Stimulated activated CD8-positive, alpha-beta memory T cell treated with anti-CD3 and anti-CD28 coated beads, Interleukin-4, amount 100 ng/mL, for 1 hour (primary cell): Measurements from ENCODE around the gene NANOS1.
"Not testable (repeated sequence)": the region's sequence is repeated elsewhere in the genome, so short reads cannot be mapped to it uniquely, and the experiment has no call there.

Experiments used
- DNase-seq, 2 donors: peaks; one replicate each; pipeline ENCODE4 v3.0.0-alpha.2; 2020; ENCODE audit warnings: low read depth in 2 of 2, low spot score in 1 of 2

Gene NANOS1

DNA sequence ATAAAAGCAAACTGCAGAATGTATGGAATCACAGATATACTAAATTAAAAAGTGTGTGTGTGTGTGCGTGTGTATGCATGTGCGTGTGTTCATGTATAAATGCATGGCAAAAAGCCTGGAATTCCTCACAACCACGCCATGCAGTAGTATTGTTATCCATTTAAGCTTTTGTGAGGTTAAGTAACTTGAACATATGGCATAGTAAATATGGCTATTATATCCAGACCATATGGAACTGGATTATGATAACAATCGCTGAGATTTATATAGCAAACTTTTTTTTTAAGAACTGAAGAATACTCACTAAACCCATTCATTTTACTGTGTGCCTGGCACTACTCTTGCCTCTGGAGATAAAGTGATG is 22.3 kb upstream of the NANOS1 start:
- no peak for DNase-seq

DNA sequence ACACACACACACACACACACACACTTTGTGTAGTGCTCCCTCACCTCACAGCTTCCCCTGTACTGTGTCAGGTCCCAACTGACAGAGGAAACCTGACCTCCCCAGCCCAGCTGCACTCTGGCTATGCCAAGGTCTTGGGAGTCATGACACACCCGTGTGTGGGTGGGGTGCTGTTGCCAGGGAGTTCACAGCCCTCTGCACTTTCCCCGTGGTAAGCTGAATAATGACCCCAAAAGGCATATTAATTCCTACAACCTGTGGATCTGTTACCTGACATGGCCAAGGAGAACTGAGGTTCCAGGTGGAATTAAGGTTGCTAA is 8.9 kb upstream of the NANOS1 start:
- no peak for DNase-seq

DNA sequence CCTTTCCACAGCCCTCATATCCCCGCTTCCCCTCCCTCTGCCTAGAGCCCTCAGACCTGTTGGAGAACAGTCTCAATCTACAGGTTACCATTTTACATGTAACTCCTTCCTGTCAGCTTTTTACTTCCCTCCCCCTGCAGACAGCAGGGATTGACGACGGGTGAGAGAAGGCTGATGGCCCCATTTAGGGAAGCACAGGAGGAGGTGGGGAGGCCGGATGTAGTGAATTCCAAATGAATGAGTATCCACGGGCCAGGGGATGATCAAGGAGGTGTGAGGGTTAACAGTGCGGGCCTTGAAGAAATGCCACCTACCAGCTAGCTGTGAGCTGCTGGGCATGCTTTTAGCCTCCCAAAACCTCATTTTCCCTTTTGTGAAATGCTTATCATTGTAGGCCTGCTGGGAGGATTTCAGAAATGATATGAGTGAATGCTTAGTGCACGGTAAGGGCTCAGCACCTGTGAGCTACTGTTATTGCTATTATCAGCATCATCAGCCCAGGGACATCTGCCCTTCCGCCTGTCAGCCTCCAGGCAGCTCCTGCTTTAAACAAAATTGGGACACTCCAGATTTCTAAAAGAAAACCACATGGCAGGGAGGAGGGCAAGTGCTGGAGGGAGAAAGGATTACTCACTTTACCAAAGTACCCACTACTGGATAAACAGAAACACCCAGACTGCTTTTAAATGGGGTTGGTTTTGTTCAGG is 6.5 kb upstream of the NANOS1 start:
- DNase-seq, result no peak

GRCh38 chr10:119023553-119023868 is 6.0 kb upstream of the NANOS1 start:
- no peak for DNase-seq

DNA sequence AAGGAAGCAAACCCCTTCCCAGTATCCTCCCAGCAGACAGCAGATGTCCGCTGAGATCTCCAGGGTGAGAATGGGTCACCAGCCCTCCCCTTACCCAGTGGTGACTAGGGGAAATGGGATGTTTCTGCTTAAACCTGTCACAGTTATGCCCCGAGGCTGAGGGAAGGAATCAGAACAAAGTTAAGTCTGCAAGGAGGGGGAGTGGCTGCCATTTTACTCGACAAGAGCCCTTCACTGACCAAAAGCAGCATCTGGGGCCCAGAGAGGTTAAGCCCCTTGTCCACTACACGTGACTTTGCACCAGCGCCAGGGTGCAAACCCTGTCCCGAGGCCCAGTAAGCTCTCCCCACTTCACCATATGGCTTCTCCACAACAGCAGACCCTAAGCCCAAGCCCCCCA is 4.6 kb upstream of the NANOS1 start:
- DNase-seq, result no peak

DNA sequence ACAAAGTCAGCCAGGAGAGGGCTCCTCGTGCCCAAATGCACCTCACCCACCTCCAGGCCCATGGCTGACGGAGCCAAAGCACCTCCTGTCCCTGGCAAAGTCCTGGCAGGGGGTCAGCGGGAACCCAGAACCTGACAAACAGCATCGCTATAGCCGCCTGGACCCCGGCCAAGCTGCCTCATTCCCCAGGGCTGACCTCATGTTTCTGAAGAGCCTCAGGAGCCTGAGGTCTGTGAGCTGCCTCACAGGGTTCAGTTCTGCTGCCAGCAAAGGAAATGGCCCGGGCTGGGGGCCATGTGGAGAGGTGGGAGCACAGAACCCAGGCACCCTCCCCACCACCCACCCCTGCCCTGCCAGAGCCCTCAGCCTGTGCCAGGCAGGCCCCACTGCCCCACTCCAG is 4.2 kb upstream of the NANOS1 start:
- no peak for DNase-seq

GRCh38 chr10:119025776-119026175 is 3.7 kb upstream of the NANOS1 start:
- no peak for DNase-seq

DNA sequence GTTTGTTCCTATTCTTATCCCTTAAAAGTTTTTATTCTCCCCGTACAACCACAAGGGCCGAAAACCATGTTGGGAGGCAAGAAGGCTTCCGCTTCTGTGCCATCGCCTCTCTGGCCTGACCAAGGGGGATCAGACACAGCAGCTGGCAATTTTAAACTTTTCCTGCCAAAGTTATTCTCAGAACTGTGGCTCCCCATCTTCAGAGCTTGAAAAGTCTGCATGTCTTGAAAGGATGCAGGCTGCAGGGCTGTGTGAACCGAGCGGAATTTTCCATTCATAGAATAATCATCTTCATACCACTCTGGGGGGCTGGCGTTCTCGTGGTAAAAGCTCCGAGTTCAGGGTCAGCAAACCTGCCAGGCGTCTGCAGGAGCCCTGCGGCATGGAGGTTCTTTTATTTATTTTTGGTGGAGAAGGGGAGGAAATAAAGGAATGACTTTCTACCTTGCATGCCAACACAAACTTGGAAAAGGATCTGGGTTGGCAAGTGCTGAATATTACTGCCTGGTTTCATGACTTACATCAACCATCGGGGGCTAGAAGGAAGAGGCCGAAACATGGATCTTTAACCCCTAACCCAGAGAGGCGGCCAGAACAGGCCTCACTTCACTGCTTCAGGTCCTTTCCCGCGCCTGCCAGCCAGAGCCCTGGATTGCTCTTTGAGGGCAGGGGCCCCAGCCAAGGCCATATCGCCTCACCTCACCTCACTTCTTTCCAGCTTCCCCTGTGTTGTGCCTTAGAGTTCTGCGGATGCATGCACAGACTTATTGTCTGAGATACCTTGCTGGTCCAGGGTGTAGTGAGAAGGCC is 3.0 kb upstream of the NANOS1 start:
- DNase-seq, result no peak

GRCh38 chr10:119028445-119028899 is 1.0 kb upstream of the NANOS1 start:
- not testable (repeated sequence) for DNase-seq

DNA sequence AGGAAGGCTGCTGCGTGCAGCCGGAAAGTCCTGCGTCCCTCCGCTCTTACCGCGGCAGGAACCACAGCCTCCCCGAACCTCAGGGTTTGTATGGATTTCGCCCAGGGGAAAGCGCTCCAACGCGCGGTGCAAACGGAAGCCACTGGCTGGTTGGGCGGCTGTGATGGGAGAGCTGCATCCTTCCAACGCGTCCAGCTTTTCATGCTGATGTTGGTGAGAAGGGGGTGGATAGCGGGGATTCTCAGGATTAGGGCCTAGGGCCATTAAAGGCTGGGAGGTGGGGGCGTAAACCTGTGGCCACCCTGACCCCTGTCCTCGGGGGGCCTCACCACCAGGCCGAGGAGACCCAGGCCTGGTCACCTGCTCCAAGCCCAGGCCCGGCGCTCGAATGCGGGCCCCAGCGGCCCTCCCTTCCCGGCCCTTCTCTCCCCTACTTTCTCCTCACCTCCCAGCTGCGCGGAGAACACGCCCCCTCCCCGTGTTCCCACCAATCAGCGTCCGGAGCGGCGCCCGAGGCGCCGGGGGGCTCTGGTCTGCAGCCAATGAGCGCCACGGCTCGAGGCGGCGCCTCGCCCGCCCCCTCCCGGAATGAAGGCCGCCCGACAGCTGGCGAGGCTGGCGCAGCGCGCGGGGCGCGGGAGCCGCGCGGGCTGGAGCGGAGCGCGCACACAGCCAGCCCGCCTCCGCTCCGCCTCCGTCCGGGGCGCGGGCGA is 458 bp upstream of the NANOS1 start:
- peak; percentile 53 to 60 for DNase-seq

DNA sequence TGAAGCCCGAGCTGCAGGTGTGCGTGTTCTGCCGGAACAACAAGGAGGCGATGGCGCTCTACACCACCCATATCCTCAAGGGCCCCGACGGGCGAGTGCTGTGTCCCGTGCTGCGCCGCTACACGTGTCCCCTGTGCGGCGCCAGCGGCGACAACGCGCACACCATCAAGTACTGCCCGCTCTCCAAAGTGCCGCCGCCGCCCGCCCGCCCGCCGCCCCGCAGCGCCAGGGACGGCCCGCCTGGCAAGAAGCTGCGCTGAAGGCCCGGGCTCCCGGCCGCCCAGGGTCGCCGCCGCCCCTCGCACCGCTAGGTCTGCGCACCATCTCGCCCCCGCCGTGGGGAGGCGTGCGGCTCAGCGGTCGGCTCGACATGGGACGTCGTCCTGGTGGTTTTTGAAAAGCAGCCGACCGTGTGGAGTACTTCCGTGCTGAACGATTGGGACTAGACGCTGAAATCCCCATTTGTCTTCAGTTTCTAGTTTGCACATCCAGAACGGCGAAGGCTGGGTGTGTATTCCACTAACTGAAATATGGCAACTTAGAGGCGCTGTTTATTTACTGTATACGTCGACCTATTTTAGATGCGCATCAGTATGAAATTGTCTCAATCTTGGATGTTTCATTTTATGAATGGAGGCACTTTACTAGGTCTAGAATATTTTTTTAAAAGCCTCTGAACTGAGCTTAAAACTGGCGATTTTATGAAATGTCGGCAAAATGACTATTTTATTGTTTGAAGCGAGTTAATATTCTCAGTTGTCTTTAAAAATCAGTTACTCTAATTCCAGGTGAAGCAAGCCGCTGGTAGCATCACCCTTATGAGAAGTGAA is 1.1 kb downstream of the NANOS1 start:
- DNase-seq, result no peak

DNA sequence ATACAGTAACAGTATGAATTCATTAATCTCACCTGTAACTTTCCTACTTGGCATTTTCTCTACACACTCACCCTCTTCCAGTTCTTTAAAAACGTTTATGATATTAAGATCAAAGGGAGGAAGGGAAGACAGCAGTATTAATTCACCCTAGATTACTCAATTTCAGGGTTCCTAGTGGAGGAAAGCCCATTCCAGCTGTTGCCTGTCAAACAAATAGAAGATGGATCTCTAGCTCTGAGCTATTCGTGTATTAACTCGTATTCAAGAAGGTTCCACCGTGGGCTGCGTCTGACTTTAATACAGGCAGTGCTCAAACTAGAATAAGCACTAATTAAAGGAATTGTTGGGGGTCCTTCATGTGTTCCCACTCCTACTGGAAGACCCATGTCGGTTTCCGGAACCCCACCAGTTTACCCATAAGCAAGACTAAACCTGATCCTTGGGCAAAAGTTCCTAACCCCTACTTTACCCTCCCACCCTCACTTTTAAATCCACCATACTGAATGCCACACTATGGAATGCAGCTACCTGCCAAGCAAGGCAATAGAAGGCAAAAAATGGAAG is 2.1 kb downstream of the NANOS1 start:
- DNase-seq, result no peak

GRCh38 chr10:119039161-119039560 is 9.6 kb downstream of the NANOS1 start:
- no peak for DNase-seq

DNA sequence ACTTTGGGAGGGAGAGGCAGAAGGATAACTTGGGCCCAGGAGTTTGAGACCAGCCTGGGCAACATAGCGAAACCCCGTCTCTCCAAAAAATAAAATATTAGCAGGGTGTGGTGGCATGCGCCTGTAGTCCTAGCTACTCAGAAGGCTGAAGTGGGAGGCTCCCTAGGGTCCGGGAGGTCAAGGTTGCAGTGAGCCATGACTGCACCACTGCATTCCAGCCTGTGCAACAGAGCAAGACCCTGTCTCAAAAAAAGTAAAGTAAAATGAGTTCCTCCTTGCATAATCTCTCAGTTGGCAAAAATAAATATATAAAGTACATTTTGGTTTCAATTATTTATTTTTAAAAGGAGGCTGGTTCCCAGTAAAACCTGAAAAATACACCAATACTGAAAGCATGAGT is 11.8 kb downstream of the NANOS1 start:
- no peak for DNase-seq

- no peak for DNase-seq
These were observed 12.7 kb downstream of the NANOS1 start for GRCh38 chr10:119042169-119042568.

DNA sequence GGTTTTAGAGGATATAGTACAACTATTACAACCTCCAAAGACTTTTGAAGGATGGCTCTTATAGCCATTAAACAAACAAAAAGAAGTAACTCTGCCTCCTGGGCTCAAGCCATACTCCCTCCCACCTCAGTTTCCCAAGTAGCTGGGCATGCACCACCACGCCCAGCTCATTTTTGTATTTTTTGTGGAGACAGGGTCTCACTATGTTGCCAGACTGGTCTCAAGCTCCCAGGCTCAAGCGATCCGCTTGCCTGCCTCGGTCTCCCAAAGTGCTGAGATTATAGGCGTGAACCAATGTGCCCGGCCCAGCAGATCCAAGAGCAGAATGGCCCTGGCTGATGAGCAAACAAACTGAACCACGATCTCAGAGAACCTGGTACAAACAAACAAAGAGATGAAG is 16.0 kb downstream of the NANOS1 start:
- no peak for DNase-seq

DNA sequence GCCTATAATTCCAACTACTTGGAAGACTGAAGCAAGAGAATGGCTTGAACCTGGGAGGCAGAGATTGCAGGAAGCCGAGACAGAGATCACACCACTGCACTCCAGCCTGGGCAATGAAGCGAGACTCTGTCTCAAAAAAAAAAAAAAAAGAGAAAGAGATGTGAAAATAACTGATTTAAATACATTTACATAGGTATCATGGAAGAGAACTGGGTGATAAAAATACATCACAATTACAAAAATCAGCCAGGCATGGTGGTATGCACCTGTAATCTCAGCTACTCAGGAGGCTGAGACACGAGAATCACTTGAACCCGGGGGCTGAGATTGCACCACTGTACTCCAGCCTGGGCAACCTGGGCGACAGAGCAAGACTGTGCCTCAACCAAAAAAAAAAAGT is 19.8 kb downstream of the NANOS1 start:
- DNase-seq, result no peak

DNA sequence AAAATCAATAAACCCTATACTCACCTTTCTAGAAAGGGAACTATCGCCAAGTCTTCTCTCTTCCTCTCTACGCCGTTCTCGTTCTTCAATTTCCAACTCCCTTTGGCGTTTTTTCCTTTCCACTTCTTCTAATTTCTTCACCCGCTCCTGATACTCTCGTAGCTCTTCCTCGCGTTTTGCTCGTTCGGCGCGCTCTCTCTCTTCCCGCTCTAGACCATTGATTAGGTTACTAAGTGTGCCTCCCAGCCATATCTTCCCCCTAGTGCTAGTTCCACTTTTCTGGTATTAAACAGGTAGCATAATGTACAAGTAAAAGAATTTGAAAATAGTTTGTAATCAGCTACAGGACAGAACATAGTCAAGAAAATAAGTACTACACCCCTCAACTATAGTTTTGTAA is 20.3 kb downstream of the NANOS1 start:
- DNase-seq, result no peak

- DNase-seq, result no peak
These were observed 22.3 kb downstream of the NANOS1 start for GRCh38 chr10:119051775-119052174.

DNA sequence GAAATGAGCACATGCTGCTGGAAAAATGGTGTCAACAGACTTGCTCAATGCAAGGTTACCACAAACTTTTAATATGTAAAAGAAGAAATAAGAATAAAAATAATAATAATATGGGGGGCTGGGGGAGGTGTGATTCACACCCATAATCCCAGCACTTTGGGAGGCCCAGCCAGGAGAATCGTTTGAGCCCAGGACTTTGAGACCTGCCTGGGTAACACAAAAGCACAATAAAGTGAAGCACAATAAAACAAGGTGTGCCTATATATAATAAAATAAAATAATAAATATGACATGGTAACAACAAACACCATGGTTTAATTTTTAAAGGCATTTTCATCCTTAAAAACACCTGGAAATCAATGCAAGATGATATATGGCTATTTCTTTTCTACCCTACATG is 26.0 kb downstream of the NANOS1 start:
- no peak for DNase-seq

- no peak for DNase-seq
These were observed 28.5 kb downstream of the NANOS1 start for GRCh38 chr10:119058010-119058409.
